ENCODE data around the gene ACVR1C. TPM values are rescaled to one million over a fixed set of nuclear protein-coding genes. Genes with fewer than 3 reads are reported as not detected.

ACVR1C gene
- total and polyA plus RNA-seq, 2 of the 8 experiments (the other 6 are each of a cell fraction or from before 2014, with no cell fraction given): 0.21 to 0.52 TPM

- H2AK5ac ChIP-seq (ENCODE audit: low read depth, low read length): no peak overlapping the region
- H2BK120ac ChIP-seq (replicated peaks; ENCODE audit: low read depth, low read length): no peak overlapping the region
- FAIRE-seq (no peak), DNase-seq (ENCODE audit: low read depth in 1 of 2, low spot score in 2 of 2) (no peak)
- H3K56ac ChIP-seq (replicated peaks; ENCODE audit: insufficient read length, low read depth, low read length): no peak overlapping the region
- no peak overlapping the region for H4K5ac ChIP-seq (ENCODE audit: insufficient read length, low read depth, low read length)
- no peak overlapping the region for H2BK5ac ChIP-seq (ENCODE audit: low read depth, low read length)
- H3K23me2 ChIP-seq (ENCODE audit: low read depth, low read length): no peaks in the 10 kb centered on the region
- no peaks in the 10 kb centered on the region for H3K79me1 ChIP-seq (ENCODE audit: low read depth, low read length)
- H3K4me3 ChIP-seq (ENCODE audit: extremely low read depth in 1 of 4, insufficient read depth in 2 of 4, low read depth in 3 of 4, low read length in 4 of 4): no peak overlapping the region
- H3K36me3 ChIP-seq (ENCODE audit: control insufficient read depth in 2 of 4, insufficient read depth in 4 of 4, low read length in 3 of 4): no peaks in the 10 kb centered on the region
- H3K14ac ChIP-seq (ENCODE audit: insufficient read length): no peak overlapping the region
- H3K27me3 ChIP-seq (replicated peaks in 1 of 4; ENCODE audit: control insufficient read depth in 3 of 4, extremely low read depth in 1 of 4, insufficient read depth in 3 of 4, low read length in 3 of 4): no peaks in the 10 kb centered on the region
- no peak overlapping the region for H3K18ac ChIP-seq (ENCODE audit: extremely low read depth, low read length)
- no peaks in the 10 kb centered on the region for H3K4me1 ChIP-seq (replicated peaks in 1 of 4; ENCODE audit: control insufficient read depth in 3 of 4, insufficient read depth in 4 of 4, low read length in 3 of 4)
- H4K91ac ChIP-seq (replicated peaks; ENCODE audit: insufficient read length, low read length): no peak overlapping the region
- no peak overlapping the region for H3K4me2 ChIP-seq (ENCODE audit: insufficient read depth in 1 of 2, low read depth in 2 of 2, low read length in 2 of 2)
- H2BK20ac ChIP-seq (ENCODE audit: low read length): no peak overlapping the region
- H3K27ac ChIP-seq (ENCODE audit: low read depth, low read length): no peak overlapping the region
- no peak overlapping the region for H4K8ac ChIP-seq (ENCODE audit: extremely low read depth, insufficient read depth, low read length)
- POLR2A ChIA-PET (ENCODE audit: partially characterized antibody): no interaction called here
- H3K4ac ChIP-seq (replicated peaks; ENCODE audit: insufficient read length, low read depth, low read length): no peak overlapping the region
- CTCF ChIA-PET (ENCODE audit: partially characterized antibody): interaction anchor here (0.6 to 1.7 kb wide), 7 partner anchors 10 to 257 kb away, joined by 3 to 5 read pairs (median 3); no protein-coding TSS in a partner anchor
- H2BK12ac ChIP-seq (ENCODE audit: low read depth, low read length): no peak overlapping the region
- no peak overlapping the region for H3K9ac ChIP-seq (replicated peaks in 1 of 4; ENCODE audit: extremely low read depth in 1 of 4, low read depth in 3 of 4, low read length in 3 of 4)
- no peak overlapping the region for H2BK15ac ChIP-seq (ENCODE audit: low read length)
- no peaks in the 10 kb centered on the region for H3K79me2 ChIP-seq (ENCODE audit: control insufficient read depth in 1 of 2, insufficient read depth in 2 of 2, low read length in 2 of 2)
- WGBS, 2 experiments (ENCODE audit: extremely low coverage in 1 of 2, insufficient coverage in 1 of 2, insufficient read length in 1 of 2, insufficient replicate concordance in 2 of 2, low coverage in 1 of 2, low lambda C conversion rate in 2 of 2, missing lambda C conversion rate in 1 of 2): 93% methylated on average over 4 of the region's 4 CpGs; no CpG with 5 or more reads in 1 of the 2 experiments
- no peak overlapping the region for H3K23ac ChIP-seq (ENCODE audit: insufficient read length)
- no peak for TF ChIP-seq KDM4A (IDR thresholded peaks at IDR 0.05; ENCODE audit: low read depth, low read length, severe bottlenecking)
- no peak for TF ChIP-seq EGR1 (IDR thresholded peaks at IDR 0.05; ENCODE audit: borderline replicate concordance, low read depth, low read length)
- TF ChIP-seq USF2 (IDR thresholded peaks at IDR 0.05; ENCODE audit: low read length): no peak
- no peak for TF ChIP-seq HDAC2 (IDR thresholded peaks at IDR 0.05; ENCODE audit: borderline replicate concordance in 1 of 2, low read depth in 2 of 2, low read length in 2 of 2)
- H4K20me1 ChIP-seq (replicated peaks in 1 of 2; ENCODE audit: control insufficient read depth in 1 of 2, insufficient read depth in 2 of 2, low read length in 2 of 2): no peaks in the 10 kb centered on the region
- no peaks in the 10 kb centered on the region for H3K9me3 ChIP-seq (ENCODE audit: insufficient read depth in 2 of 2, low read depth in 1 of 2, low read length in 1 of 2)
- no peak overlapping the region for H2AFZ ChIP-seq (ENCODE audit: low read length)
These were observed 124.0 kb downstream of the ACVR1C start for GRCh38 chr2:157504623-157505022.

All from H1 (cell line).